Fibroblast of mammary gland (primary cell): ENCODE results near the gene GMPPA.

Experiments used
- DNase-seq: peaks from one replicate; pipeline ENCODE4 v3.0.0-alpha.2; 2010; ENCODE audit warnings: low read depth
- H3K4me3 ChIP-seq: 2 replicates; pipeline ENCODE4 v1.5.1; 2011; ENCODE audit warnings: low read depth, mild to moderate bottlenecking, low read length, moderate library complexity; ENCODE audit not compliant: control insufficient read depth
- CTCF ChIP-seq: conservative IDR thresholded peaks from 2 replicates; pipeline ENCODE4 v1.5.1; 2011; ENCODE audit warnings: low read depth, low read length, inconsistent platforms; ENCODE audit not compliant: control insufficient read depth, insufficient read depth

GMPPA gene

GRCh38 chr2:219514836-219515235 is 16.1 kb downstream of the GMPPA start:
- TF ChIP-seq CTCF, result no peak
- no peak for DNase-seq
- no peak overlapping the region for H3K4me3 ChIP-seq

- TF ChIP-seq CTCF, result no peak
- no peak overlapping the region for H3K4me3 ChIP-seq
- no peak for DNase-seq
These were observed 17.4 kb downstream of the GMPPA start for GRCh38 chr2:219515874-219516629.

- no peak overlapping the region for H3K4me3 ChIP-seq
- TF ChIP-seq CTCF, result no peak
- no peak for DNase-seq
These were observed 18.2 kb downstream of the GMPPA start for GRCh38 chr2:219516888-219517287.

GRCh38 chr2:219517954-219518778 is 19.5 kb downstream of the GMPPA start:
- TF ChIP-seq CTCF, result no peak
- DNase-seq, result no peak
- no peak overlapping the region for H3K4me3 ChIP-seq

DNA sequence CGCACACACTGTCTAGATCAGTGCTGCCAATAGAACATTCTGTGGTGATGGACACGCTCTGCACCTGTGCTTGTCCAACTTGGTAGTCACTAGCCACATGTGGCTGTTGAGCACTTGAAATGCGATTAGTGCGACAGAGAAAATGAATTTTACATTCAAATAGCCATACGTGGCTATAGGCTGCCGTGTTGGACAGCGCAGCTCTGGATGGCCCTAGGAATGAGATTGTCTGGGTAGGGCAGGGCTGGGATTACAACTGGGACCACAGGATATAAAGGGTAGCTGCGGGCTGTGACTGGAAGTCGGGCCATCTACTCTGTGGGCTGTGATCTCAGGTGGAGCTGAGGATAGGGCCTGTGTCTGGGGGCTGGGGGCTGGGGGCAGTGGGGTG is 20.8 kb downstream of the GMPPA start:
- no peak for TF ChIP-seq CTCF
- no peak for DNase-seq
- no peak overlapping the region for H3K4me3 ChIP-seq

DNA sequence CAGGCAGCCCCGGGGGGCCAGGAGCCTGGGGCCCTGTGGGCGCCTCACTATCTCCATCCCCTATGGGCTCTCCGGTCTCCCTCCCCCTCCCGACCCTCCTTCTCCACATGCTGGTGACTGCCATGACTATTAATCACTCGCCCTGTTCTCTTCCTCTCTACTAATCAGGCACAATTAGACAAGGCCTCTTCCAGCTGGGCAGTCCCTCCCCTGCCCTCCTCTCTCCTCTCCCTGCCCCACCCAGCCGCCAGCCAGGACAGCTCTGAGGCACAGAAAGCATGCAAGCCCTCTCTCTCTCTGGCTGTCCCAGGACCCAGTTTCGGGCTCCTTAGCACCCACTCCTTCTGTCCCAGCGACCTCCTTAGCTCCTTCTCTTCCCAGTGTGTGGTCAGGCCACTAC is 21.4 kb downstream of the GMPPA start:
- no peak overlapping the region for H3K4me3 ChIP-seq
- TF ChIP-seq CTCF, result no peak
- DNase-seq, result no peak
